ENCODE data around the gene TBX21.

The TBX21 gene
- total RNA-seq, result 18.9 reads per million, percentile 45 among the genes with 10 or more reads in this experiment

- peak; percentile 86 for DNase-seq
Observed at GRCh38 chr17:47733047-47733673, at the start of gene TBX21. TSS of gene TBX21 (plus strand) at chr17:47733236. CDS start at chr17:47733455, 219 bp downstream.

- no peak for DNase-seq
Observed at GRCh38 chr17:47684025-47684424, 49.0 kb upstream of the TBX21 start.

GRCh38 chr17:47684535-47685193 is 48.4 kb upstream of the TBX21 start:
- DNase-seq, result no peak

- no peak for DNase-seq
Observed at GRCh38 chr17:47685556-47686275, 47.3 kb upstream of the TBX21 start.

- no peak for DNase-seq
Observed at GRCh38 chr17:47686276-47686635, 46.8 kb upstream of the TBX21 start.

GRCh38 chr17:47686664-47687327 is 46.2 kb upstream of the TBX21 start:
- DNase-seq, result no peak

- no peak for DNase-seq
Observed at GRCh38 chr17:47687328-47687690, 45.7 kb upstream of the TBX21 start.

GRCh38 chr17:47687748-47688147 is 45.3 kb upstream of the TBX21 start:
- DNase-seq, result no peak

GRCh38 chr17:47690121-47690520 is 42.9 kb upstream of the TBX21 start:
- DNase-seq, result no peak

- DNase-seq, result no peak
Observed at GRCh38 chr17:47692137-47692894, 40.7 kb upstream of the TBX21 start.

GRCh38 chr17:47692895-47693730 is 39.9 kb upstream of the TBX21 start:
- DNase-seq, result no peak

GRCh38 chr17:47693731-47694580 is 39.1 kb upstream of the TBX21 start, which contains the start of gene TBKBP1:
TSS of gene TBKBP1 (plus strand) at chr17:47694161. CDS start at chr17:47696113, 1,952 bp downstream.
- peak; percentile 46 for DNase-seq

- no peak for DNase-seq
Observed at GRCh38 chr17:47694581-47695428, 38.2 kb upstream of the TBX21 start.

GRCh38 chr17:47695429-47696376 is 37.3 kb upstream of the TBX21 start:
- no peak for DNase-seq

- DNase-seq, result no peak
Observed at GRCh38 chr17:47696717-47697642, 36.1 kb upstream of the TBX21 start.

GRCh38 chr17:47697906-47698711 is 34.9 kb upstream of the TBX21 start:
- DNase-seq, result no peak
